Lung (tissue), 12 donors: ENCODE data around the gene LMBRD2. TPM values are rescaled to one million over a fixed set of nuclear protein-coding genes. Genes with fewer than 3 reads are reported as not detected.
"Not testable (repeated sequence)": the region's sequence is repeated elsewhere in the genome, so short reads cannot be mapped to it uniquely, and the experiment has no call there.

Source experiments
- ATAC-seq: fragments of 200-7000 bp; cut with Tn5 transposase; one replicate; pipeline ENCODE4 v1.9.1; 2020; ENCODE audit warnings: moderate number of reproducible peaks; ENCODE audit not compliant: insufficient read depth, low FRiP score
- DNase-seq, 3 donors: peaks; one replicate each; pipeline ENCODE4 v3.0.0-alpha.2; 2013 to 2017
- H3K27ac ChIP-seq, 2 donors: one replicate each; pipeline ENCODE4 v1.5.1; 2013; ENCODE audit warnings: mild to moderate bottlenecking in 2 of 2, moderate library complexity in 2 of 2, control low read depth in 1 of 2, inconsistent platforms in 1 of 2, low read depth in 1 of 2, low read length in 1 of 2
- H3K27me3 ChIP-seq, 3 donors: one replicate each; pipeline ENCODE4 v1.5.1; 2013; ENCODE audit warnings: low read length in 2 of 3; ENCODE audit not compliant: control insufficient read depth in 3 of 3, insufficient read depth in 3 of 3
- H3K36me3 ChIP-seq, 4 donors: one replicate each; pipeline ENCODE4 v1.5.1; 2013; ENCODE audit warnings: low read length in 4 of 4, mild to moderate bottlenecking in 1 of 4, moderate library complexity in 1 of 4; ENCODE audit not compliant: control insufficient read depth in 4 of 4, insufficient read depth in 4 of 4
- H3K4me1 ChIP-seq, 5 donors: one replicate each; pipeline ENCODE4 v1.5.1; 2013; ENCODE audit warnings: low read length in 5 of 5, mild to moderate bottlenecking in 2 of 5, moderate library complexity in 1 of 5; ENCODE audit not compliant: control insufficient read depth in 5 of 5, insufficient read depth in 5 of 5
- H3K4me3 ChIP-seq: one replicate; pipeline ENCODE4 v1.5.1; 2013; ENCODE audit warnings: mild to moderate bottlenecking, control low read depth, moderate library complexity
- H3K9ac ChIP-seq, 2 donors: one replicate each; pipeline ENCODE4 v1.5.1; 2013; ENCODE audit warnings: low read length in 2 of 2, control low read depth in 1 of 2; ENCODE audit not compliant: insufficient read depth in 1 of 2
- H3K9me3 ChIP-seq, 4 donors: one replicate each; pipeline ENCODE4 v1.5.1; 2013; ENCODE audit warnings: low read length in 3 of 4, mild to moderate bottlenecking in 1 of 4, moderate library complexity in 1 of 4; ENCODE audit not compliant: control insufficient read depth in 4 of 4, insufficient read depth in 3 of 4
- CTCF ChIP-seq: IDR thresholded peaks from 2 replicates; pipeline ENCODE4 v1.5.1; 2012; ENCODE audit warnings: mild to moderate bottlenecking; ENCODE audit errors: control extremely low read depth, extremely low read depth
- WGBS, 2 donors: extraction: QIAGEN DNeasy Blood & Tissue Kit; methylation state at CpG; one replicate each; pipeline ENCODE4 v1.1.7; 2013; 5-methylcytosine and 5-hydroxymethylcytosine counted together
- polyA plus RNA-seq, 2 donors: library from polyadenylated mRNA; stranded (reverse); fragments of 200-250 nt; gene quantifications; one replicate each; pipeline ENCODE4 v1.2.1, GENCODE V29; 2013
- total RNA-seq, 2 donors: library from RNA; depleted of rRNA in 1 of 2; stranded (reverse); fragments of >200 nt in 1 of 2; gene quantifications; one replicate each; pipeline ENCODE4 v1.2.1, GENCODE V29; 2014 to 2021
- donor health status: control.
- donor health status: control.
- donor health status: Bipolar disorder and iron deficiency.
- donor health status: healthy.
- donor health status: DM: yes; HTN: yes; CAD: no.

LMBRD2 gene
- total and polyA plus RNA-seq, 4 donors, result 2.1 to 16.8 (median 7.9) TPM

- peaks cover 0 to 6% (median 0%) of the 10 kb centered on the region in 5 donors for H3K4me1 ChIP-seq
- TF ChIP-seq CTCF, result no peak
- DNase-seq (no peak), ATAC-seq (no peak)
- no peaks in the 10 kb centered on the region for H3K27me3 ChIP-seq
- H3K4me3 ChIP-seq, result no peak overlapping the region
- H3K9ac ChIP-seq, result no peak overlapping the region
- peaks cover 4 to 34% (median 12%) of the 10 kb centered on the region in 4 donors for H3K36me3 ChIP-seq
- no peaks in the 10 kb centered on the region for H3K9me3 ChIP-seq
- no peak overlapping the region for H3K27ac ChIP-seq
Measured at GRCh38 chr5:36198281-36198680, 46.6 kb upstream of the LMBRD2 start.

GRCh38 chr5:36193746-36194145 is 42.1 kb upstream of the LMBRD2 start:
- no peak overlapping the region for H3K27ac ChIP-seq
- peaks cover 4 to 37% (median 10%) of the 10 kb centered on the region in 4 donors for H3K36me3 ChIP-seq
- no peak for TF ChIP-seq CTCF
- 96 to 97% methylated on average over 5 of the region's 5 CpGs for WGBS, 2 donors
- H3K9me3 ChIP-seq, result peaks cover 0 to 2% (median 0%) of the 10 kb centered on the region in 4 donors
- no peak overlapping the region for H3K4me3 ChIP-seq
- ATAC-seq (no peak), DNase-seq (no peak)
- H3K9ac ChIP-seq, result no peak overlapping the region
- H3K4me1 ChIP-seq, result no peaks in the 10 kb centered on the region
- H3K27me3 ChIP-seq, result no peaks in the 10 kb centered on the region

GRCh38 chr5:36184408-36184807 is 32.7 kb upstream of the LMBRD2 start:
- WGBS, 2 donors, result 87 to 93% methylated on average over 3 to 4 of the region's 4 CpGs
- not testable (repeated sequence) for H3K4me1 ChIP-seq, H3K27me3 ChIP-seq, H3K4me3 ChIP-seq, DNase-seq, H3K27ac ChIP-seq, H3K9me3 ChIP-seq, H3K9ac ChIP-seq, ATAC-seq
- peaks cover 0 to 14% (median 7%) of the 10 kb centered on the region in 4 donors for H3K36me3 ChIP-seq

GRCh38 chr5:36181774-36182173 is 30.1 kb upstream of the LMBRD2 start:
- ATAC-seq (no peak), DNase-seq (no peak)
- Histone ChIP-seq H3K4me3 (no peak overlapping the region), H3K9me3 (no peaks in the 10 kb centered on the region), H3K4me1 (no peaks in the 10 kb centered on the region), H3K27me3 (no peaks in the 10 kb centered on the region), H3K9ac (no peak overlapping the region), H3K27ac (no peak overlapping the region), H3K36me3 (peaks cover 3 to 23% (median 15%) of the 10 kb centered on the region in 4 donors)
- no peak for TF ChIP-seq CTCF
- WGBS, 2 donors, result 72 to 91% methylated on average over 2 of the region's 2 CpGs
